SU-DHL-6 (cell line): ENCODE measurements around the gene VARS2.

Experiments used
- EZH2phosphoT487 ChIP-seq: fragments of 200-600 bp; sonication (generic), shearing (Covaris generic); conservative IDR thresholded peaks from 2 replicates; pipeline ENCODE4 v1.6.1; 2018; ENCODE audit warnings: mild to moderate bottlenecking, antibody characterized with exemption, low read length, moderate library complexity, mixed read lengths
- TF ChIP-seq, protein P1 (sequence below): fragments of 200-600 bp; sonication (generic); IDR thresholded peaks from one replicate; pipeline ENCODE4 v1.5.1; 2017; ENCODE audit warnings: antibody characterized with exemption, mild to moderate bottlenecking, low read length, moderate library complexity; ENCODE audit not compliant: insufficient read depth, poor library complexity, severe bottlenecking

- TF ChIP-seq, protein P1, sequence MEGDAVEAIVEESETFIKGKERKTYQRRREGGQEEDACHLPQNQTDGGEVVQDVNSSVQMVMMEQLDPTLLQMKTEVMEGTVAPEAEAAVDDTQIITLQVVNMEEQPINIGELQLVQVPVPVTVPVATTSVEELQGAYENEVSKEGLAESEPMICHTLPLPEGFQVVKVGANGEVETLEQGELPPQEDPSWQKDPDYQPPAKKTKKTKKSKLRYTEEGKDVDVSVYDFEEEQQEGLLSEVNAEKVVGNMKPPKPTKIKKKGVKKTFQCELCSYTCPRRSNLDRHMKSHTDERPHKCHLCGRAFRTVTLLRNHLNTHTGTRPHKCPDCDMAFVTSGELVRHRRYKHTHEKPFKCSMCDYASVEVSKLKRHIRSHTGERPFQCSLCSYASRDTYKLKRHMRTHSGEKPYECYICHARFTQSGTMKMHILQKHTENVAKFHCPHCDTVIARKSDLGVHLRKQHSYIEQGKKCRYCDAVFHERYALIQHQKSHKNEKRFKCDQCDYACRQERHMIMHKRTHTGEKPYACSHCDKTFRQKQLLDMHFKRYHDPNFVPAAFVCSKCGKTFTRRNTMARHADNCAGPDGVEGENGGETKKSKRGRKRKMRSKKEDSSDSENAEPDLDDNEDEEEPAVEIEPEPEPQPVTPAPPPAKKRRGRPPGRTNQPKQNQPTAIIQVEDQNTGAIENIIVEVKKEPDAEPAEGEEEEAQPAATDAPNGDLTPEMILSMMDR: no peak
- no peak for TF ChIP-seq EZH2phosphoT487
Measured at GRCh38 chr6:30885999-30886896, 27.8 kb upstream of the VARS2 start.
